DLD1 (cell line): ENCODE data around the gene PDLIM7.
"Not testable (repeated sequence)": the region's sequence is repeated elsewhere in the genome, so short reads cannot be mapped to it uniquely, and the experiment has no call there.

Experiments
- in situ Hi-C: cut with HindIII; loops from 2 replicates; pipeline ENCODE4 v1.10.0; 2017; ENCODE audit warnings: low sequenced_read_pairs

The PDLIM7 gene

DNA sequence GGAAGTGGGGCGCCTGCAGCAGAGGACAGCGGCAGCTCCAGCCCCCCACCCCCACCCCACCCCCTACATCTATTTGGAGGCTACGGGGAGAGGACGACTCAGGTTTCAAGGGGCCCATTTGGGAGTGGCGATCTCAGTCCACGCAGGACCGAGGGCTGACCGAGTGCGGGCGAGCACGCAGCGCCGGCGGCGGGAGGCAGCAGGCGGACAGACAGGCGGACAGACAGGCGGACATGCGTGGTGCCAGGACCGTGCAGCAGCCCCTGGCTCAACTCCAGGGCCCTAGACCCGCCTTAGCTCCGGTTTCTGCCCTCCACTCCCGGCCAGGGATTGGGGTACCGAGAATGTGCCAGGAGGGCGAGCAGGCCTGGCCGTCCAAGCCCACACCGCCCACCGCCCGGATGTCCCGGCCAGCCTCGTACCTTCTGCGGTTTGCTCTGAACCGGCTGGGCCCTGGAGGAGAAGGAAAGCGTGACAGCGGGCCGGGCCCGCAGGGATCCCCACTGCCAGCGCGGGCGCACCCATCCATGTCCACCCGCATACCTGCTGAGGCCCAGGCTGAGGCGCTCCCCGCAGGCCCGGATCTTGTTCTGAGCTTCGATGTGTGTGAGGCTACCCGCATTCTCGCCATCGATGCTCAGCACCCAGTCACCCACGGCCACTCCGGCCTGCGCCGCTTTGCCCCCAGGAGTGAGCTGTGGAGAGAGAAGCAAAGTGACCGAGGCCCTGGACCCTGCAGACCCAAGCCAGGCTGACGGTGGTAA lies 5.2 kb downstream of the PDLIM7 start:
- in situ Hi-C loops: no loop called here

DNA sequence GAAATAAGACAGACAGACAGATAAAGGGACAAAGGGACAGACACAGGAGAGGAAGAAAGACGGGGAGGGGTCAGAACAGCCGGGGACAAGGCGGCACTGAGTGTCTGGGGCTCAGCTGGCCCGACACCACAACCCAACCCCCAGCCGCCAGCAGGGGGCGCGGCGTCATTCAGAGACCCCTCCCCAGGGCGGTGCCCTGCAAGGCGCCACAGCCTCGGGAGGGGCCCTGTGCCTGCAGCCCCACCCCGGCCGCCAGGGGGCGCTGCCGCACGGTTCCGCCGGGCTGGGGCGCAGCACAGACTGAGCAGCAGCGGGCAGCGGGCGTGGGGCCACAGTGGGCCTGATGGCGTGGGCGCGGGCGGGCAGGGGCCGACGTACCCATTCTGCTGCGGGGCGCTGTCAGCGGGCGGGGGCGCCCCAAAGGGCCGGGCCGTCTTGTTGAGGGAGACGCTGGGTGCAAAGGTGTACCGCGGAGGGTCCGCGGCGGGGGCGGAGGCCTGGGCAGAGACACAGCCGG lies 5.9 kb downstream of the PDLIM7 start:
- in situ Hi-C loops: no loop called here

DNA sequence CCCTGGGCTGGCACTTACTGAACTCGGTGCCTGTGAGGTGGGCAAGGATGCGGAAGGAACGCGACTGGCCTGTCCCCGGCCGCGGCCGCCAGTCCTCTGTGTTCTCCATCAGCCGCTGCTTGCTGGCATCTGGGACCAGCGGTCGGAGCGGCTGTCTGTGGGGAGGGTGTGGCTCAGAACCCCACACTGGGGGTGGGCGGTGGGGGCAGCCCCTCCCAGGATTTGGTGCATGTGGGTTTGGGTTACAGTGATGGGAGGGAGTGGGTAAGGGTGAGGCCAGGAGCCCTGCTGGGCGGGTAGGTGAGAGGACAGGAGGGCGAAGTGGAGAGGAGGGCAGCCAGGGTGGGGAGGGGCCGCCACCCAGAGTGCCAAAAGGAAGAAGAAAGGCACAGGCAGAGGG lies 6.4 kb downstream of the PDLIM7 start:
- in situ Hi-C loops: no loop called here

DNA sequence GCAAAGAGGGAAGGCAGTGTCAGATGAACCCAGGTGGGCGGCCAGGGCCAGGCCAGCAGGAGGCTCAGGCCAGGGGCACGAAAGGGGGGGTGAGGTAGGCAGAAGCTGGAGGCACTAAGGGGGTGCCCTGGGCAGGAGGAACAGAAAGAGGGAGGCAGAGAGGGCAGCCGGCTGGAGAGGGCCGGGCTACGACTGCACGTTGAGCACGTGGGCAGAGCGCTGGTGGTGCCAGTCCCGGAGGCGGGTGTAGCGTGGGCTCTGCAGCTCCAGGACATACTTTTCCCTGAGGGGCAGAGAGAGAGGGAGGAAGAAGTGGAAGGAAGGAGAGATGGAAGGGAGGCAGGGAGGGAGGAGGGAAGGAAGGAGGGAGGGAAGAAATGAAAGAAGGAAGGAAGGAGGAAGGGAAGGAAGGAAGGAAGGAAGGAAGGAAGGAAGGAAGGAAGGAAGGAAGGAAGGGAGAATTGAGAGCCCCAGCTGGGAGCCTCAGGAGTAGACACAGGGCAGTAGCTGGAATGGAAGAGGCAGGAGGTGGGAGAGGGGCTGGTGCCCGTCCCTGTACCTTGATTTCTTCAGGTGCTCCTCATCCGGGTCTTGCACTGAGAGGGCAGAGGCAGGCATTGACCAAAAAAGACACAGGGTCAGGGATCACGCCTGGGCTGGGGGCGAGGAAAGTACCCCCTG lies 7.0 kb downstream of the PDLIM7 start:
- in situ Hi-C loops: no loop called here

DNA sequence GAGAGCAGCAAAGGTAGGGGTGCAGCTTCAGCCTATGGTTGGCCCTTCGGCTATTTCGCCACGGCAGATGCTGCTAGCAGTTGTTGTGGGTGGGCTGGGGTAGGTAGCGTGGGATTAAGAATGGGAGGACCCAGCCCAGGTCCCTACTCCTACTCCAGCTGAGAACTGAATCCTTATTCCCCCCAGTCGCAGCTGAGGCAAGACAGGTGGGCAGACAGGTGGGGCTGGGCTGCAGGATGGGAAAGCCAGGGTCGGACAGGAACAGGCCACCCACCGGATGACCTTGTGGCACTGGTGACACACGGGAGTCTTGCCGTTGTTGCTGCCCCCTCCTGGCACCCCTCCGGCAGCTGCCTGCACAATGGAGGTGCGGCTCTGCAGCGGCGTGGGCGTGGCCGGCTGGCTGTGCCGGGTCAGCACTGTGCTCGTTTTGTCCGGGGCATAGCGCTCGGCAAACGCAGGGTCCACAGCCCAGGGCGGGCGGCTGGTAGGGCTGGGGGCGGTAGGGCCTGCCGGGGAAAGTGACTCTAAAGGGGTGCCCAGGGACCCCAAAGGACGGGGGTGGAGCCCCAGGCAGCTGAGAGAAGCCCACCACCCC lies 8.2 kb downstream of the PDLIM7 start:
- in situ Hi-C loops: no loop called here

DNA sequence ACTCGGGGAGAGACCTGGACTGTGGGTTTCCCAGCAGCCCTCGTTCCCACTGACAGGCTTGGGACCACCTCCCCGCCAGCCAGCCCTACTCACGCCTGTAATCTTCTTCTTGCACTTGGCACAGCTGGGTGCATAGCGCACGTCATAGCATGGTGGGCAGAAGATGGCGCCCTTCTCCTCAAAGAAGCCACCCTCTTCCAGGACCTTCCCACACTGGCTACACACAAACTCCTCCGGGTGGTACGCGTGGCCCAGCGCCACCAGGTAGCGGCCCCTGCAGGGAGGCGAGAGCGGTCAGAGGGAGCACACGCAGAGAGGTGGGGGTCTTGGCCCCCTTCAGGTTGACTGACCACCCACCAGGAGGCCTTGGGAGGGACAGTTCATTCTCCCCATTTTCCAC lies 9.4 kb downstream of the PDLIM7 start:
- in situ Hi-C loops: no loop called here

DNA sequence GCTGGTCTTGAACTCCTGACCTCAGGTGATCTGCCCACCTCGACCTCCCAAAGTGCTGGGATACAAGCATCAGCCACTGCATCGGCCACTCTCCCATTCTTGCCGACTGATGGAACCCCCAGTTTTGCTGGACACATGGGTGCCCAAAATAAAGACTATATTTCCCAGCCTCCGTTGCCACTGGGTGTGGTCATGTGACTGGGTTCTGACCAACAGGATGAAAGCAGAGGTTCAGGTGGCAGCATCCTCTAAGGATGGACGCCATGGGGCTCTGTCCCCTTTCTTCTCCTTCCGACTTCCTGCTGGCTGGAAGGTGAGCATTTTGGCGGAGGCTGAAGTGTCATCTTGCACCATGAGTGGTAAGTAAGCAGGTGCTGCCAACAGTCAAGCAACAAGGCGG lies 10.3 kb downstream of the PDLIM7 start:
- in situ Hi-C loops: no loop called here

DNA sequence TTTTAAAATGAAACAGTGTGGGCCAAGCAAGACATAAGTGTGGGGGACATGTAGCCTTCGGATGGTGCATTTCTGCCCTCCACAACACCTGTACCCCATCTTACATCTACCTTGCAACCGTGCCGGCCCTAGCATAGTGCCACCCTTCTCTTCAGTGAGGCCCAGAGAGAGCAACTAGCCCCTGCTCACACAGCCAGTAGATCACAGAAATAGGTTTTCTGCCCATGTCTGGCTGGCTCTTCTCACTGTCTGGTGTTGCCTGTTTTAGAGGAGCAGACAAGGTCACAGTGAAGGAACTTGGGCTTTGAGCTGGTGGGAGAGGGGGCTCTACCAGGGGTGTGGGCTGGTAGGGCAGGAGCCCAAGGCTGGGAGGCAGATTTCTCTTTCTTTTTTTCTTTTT lies 11.1 kb downstream of the PDLIM7 start:
- in situ Hi-C loops: no loop called here

DNA sequence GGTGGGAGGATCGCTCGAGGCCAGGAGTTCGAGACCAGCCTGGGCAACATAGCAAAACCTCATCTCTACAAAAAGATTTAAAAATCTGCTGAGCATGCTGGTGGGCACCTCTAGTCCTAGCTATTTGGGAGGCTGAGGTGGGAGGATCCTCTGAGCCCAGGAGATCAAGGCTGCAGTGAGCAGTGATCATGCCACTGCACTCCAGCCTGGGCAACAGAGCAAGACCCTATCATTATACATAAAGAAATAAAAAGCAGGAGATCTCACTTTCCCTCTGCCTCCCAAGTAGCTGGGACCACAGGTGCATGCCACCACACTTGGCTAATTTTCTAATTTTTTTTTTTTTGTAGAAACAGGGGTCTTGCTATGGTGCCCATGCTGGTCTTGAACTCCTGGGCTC lies 11.7 kb downstream of the PDLIM7 start:
- in situ Hi-C loops: not testable (repeated sequence)

DNA sequence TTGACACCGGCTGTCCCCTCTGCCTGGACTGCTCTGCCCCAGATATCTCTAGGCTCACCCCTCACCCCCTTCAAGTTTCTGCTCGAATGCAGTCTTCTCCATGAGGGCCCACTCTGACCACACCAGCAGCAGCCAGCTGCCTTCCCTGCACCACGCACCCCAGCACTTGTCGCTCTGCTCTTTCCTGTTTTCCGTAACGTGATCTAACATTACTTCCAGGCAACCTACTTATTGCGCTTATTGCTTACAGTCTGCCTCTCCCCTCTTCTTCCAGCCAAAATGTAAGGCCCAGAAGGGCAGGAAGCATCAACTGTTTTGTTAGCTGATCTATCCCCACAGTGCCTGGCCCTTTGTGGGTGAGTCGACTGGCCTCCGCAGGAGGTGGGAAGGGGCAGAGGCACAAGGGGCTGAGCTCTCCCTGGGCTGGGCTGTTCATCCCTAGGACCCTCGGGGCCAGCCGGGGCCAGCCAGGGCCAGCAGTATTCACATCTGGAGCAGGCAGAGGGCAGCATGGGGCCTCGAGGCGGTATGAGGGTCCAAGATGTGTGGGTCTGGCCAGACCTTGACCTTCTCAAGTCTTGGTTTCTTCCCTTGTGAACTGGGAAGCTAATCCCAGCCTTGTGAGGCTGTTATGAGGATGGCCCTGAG lies 12.4 kb downstream of the PDLIM7 start:
- in situ Hi-C loops: no loop called here

DNA sequence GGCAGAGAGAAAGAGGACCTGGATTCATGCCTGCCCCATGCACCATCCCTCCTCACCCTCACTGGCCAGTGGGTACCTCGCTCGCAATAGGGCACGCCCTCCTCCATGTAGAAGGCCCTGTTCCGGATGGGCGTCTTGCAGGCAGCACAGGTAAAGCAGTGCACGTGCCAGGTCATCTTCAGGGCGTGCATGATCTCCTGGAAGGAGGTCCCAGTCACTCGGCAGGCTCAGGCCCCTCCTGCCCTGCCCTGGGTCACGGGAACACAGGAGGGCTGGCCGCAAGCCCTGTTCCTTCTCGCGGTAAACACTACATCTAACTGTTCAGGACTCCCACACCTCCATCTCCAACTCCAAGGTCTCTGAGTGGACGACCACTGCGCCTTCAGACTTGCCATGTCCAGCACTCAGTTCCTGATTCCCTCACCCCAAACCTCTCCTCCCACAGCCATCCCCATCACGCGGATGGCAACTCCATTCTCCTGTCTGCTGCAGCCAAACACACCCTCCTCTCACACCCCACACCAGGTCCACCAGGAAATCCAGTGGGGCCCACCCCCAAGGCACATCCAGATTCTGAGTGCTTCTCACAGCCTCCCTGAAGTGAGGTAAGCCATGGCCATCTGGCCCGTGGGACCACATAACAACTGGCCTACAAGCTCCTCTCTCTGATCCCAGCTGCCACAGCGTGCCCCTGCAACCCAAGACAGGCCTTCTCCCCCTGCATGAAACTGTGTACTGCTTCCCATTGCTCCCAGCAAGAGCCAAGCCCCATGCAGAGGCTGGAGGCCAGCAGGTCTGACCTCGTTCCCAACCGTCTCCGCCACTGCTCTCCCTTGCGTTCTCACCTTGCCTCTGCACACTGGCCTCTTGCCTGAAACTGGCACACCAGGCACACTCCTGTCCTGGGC lies 13.2 kb downstream of the PDLIM7 start:
- in situ Hi-C loops: no loop called here

DNA sequence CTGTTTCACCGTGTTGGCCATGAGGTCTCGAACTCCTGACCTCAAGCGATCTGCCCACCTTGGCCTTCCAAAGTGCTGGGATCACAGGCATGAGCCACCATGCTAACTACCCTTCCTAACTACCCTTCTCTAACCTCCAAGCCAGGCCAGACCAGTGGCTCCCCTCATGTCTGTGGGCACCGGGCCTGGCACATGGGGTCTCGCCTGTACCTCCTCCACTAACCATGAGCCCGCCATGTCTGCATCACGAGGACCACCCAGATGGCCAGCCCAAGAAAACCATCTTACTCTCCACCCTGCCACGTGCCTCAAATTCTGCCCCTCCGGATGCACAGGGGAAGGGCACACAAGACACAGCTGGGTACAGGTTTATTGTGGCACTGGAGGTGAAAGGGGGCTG lies 14.4 kb downstream of the PDLIM7 start:
- in situ Hi-C loops: no loop called here

DNA sequence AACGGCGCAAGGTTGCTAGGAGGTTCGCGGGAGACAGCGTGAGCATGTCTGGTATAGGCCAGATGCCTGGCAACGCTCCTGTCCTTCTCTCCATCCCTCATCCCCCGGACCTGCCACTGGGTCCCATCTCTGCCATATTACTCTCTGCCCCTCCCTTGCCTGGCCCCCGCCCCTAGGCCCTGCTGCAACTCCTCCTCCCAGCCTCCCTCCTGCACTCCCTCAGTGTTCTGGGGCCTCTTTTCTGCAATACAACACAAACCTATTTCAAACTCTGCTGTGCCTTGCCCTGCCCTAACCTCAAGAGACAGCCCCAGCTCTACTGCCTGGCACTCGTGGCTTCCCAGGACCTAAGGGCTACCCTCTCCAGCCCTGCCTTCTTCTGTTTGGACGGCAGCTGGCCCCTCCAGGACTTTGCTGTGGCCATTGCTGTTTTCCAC lies 15.0 kb downstream of the PDLIM7 start:
- in situ Hi-C loops: no loop called here

DNA sequence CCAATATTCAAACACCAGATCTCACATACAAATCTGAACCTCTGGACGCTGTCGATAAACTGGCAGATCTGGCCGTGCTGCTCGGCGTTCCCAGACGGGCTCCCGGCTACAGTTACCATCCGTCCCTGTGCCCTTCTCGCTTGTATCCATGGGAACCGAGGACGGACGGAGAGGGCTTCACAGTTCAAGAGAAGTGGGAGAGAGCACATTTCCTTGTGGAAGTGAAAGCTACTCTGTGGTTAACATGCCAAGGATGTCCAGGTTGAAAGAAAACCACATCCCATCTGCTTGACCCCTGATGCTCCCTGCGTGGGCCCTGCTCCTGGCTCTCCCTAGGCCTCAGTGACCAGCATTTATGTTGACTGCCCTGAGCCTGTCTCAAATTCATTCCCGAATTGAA lies 17.6 kb downstream of the PDLIM7 start:
- in situ Hi-C loops: no loop called here

DNA sequence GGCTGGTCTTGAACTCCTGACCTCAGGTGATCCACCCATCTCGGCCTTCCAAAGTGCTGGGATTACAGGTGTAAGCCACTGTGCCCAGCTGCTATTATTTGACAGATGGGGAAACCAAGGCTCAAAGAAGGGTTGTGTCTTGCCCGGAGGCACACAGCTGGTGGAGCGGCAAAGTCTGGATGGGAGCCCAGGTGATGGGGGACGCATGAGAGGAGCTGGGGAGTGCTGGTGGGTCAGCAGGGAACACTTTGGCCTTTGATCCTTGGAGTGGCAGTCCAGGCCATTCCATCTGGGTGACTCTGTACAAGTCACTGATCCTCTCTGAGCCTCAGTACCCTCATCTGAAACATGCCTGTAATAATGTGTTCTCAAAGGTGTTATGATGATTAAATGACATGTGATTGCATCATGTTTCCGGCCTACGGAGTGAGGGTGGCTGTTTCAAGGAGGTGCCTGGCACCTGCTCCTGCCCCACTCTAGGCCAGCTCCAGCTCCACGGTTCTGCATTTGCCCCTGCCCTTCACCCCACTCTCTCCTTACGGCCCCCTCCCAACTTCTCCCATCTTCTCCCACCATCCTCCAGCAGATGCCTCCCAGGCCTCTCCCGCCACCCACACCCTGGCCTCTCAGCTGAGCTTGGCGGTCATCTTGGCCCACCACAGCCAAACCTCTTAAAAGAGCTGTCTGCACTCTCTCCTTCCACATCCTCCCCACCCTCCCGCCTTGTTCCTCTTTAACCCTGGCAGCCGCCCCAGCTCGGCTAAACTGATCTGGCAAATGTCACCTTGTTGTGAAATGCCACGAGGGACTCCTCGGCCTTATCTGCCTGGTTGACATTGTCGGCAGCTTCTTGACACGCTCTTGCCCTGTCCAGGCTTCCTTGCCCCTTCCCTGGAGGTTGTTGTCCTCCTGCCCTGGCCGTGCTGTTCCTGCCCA lies 18.4 kb downstream of the PDLIM7 start:
- in situ Hi-C loops: no loop called here

DNA sequence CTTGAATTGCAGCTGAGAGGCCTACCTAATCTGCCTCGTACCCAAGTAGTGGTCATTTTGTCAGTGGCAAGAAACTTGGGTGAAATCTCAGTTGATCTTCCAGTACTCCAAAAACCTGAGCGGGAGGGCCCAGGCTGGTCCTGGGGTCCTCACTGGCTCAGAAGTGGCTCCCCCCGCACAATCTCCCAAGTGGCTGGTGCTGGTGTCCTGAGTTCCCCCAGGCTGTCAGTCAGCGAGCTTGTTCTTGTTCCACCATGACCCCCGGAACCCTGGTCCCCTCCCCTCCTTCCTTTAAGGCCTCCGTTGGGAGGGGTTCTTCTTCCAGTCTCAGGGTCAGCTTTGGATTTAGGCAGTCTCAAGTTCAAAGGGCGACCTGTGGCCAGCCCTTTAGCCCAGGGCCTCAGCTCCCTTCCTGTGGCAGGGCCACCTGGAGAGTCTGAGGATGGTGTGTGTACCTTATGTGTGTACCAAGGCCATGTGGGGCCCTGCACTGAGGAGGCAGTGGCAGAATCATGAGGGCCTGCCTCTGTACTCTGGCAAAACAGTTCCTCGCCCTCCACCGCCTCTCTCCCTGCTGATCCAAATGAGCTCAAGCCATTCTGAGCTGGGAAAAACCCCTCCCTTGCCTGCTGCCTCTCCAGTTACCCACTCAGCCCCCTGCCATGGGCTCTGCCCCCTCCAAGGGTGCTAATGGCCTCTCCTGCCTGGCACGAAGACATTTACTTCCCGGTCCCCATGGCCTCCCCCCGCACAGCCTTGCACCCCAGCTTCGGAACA lies 19.5 kb downstream of the PDLIM7 start:
- in situ Hi-C loops: no loop called here

DNA sequence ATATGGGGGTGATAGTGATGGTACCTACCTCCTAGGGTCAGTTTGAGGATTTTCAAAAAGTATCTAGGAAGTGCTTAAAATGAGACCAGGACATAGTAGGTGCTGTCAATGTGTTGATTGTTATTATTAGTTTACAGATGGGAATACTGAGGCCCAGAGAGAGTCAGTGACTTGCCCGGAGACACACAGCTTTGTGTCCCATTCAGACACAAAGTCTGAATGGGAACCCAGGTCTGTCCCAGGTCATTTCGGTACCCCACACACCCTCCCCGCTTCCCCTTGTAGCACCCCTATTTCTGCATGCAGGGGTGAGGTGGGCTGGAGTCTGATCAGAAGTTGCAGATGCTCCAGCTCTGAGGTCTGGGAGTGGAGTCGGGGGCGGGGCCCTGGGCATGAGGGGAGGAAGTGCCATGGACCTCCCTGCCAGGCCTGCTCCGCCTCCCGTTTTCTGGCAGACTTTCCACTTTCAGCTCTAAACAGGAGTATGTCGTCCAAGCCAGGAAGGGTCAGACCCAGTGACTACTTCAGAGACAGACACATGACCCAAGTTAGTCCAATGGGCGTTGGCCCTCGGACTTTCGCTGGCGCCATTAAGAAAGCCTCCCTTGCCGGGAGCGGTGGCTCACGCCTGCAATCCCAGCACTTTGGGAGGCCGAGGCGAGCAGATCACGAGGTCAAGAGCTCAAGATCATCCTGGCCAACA lies 20.7 kb downstream of the PDLIM7 start:
- in situ Hi-C loops: no loop called here
